Parathyroid adenoma (tissue), 2 donors: ENCODE results near the gene PLEKHM3.

Source experiments
- H2AFZ ChIP-seq: fragments of 300-600 bp; sonication (generic); one replicate; pipeline ENCODE4 v1.7.0; 2017; ENCODE audit warnings: antibody characterized with exemption, mild to moderate bottlenecking
- H3K27ac ChIP-seq: fragments of 300-600 bp; sonication (generic); one replicate; pipeline ENCODE4 v1.7.0; 2017
- H3K27me3 ChIP-seq: fragments of 300-600 bp; sonication (generic); one replicate; pipeline ENCODE4 v1.7.0; 2017; ENCODE audit warnings: low read length; ENCODE audit not compliant: control insufficient read depth, insufficient read depth
- H3K36me3 ChIP-seq: fragments of 300-600 bp; sonication (generic); one replicate; pipeline ENCODE4 v1.7.0; 2017; ENCODE audit warnings: low read length; ENCODE audit not compliant: control insufficient read depth, insufficient read depth
- H3K4me1 ChIP-seq: fragments of 300-600 bp; sonication (generic); one replicate; pipeline ENCODE4 v1.7.0; 2017; ENCODE audit warnings: control low read depth
- H3K4me2 ChIP-seq: fragments of 300-600 bp; sonication (generic); one replicate; pipeline ENCODE4 v1.7.0; 2017; ENCODE audit warnings: low read length
- H3K4me3 ChIP-seq: fragments of 300-600 bp; sonication (generic); one replicate; pipeline ENCODE4 v1.7.0; 2017; ENCODE audit warnings: low read depth, low read length
- H3K79me2 ChIP-seq: fragments of 300-600 bp; sonication (generic); one replicate; pipeline ENCODE4 v1.7.0; 2017; ENCODE audit warnings: control low read depth
- H3K9ac ChIP-seq: fragments of 300-600 bp; sonication (generic); one replicate; pipeline ENCODE4 v1.7.0; 2017; ENCODE audit warnings: mild to moderate bottlenecking
- H3K9me3 ChIP-seq: fragments of 300-600 bp; sonication (generic); one replicate; pipeline ENCODE4 v1.7.0; 2017; ENCODE audit warnings: low read length; ENCODE audit not compliant: control insufficient read depth
- CTCF ChIP-seq: fragments of 300-600 bp; sonication (generic); IDR thresholded peaks from one replicate; pipeline ENCODE4 v1.7.0; 2017; ENCODE audit warnings: antibody characterized with exemption, mild to moderate bottlenecking
- donor health status: primary hyperparathyroidism.

The PLEKHM3 gene

GRCh38 chr2:207876842-207877535 lies 148.3 kb downstream of the PLEKHM3 start:
- H3K9ac ChIP-seq = no peak overlapping the region
- no peaks in the 10 kb centered on the region for H3K79me2 ChIP-seq
- H3K4me1 ChIP-seq = peaks cover 8% of the 10 kb centered on the region
- TF ChIP-seq CTCF = no peak
- no peak overlapping the region for H3K27ac ChIP-seq
- no peak overlapping the region for H2AFZ ChIP-seq
- H3K36me3 ChIP-seq = no peaks in the 10 kb centered on the region
- no peaks in the 10 kb centered on the region for H3K9me3 ChIP-seq
- H3K27me3 ChIP-seq = no peaks in the 10 kb centered on the region
- H3K4me3 ChIP-seq = no peak overlapping the region
- no peak overlapping the region for H3K4me2 ChIP-seq

- Histone ChIP-seq H3K27me3 (no peaks in the 10 kb centered on the region), H2AFZ (no peak overlapping the region), H3K79me2 (no peaks in the 10 kb centered on the region), H3K27ac (no peak overlapping the region), H3K9ac (no peak overlapping the region), H3K4me2 (no peak overlapping the region), H3K9me3 (no peaks in the 10 kb centered on the region), H3K4me3 (no peak overlapping the region), H3K4me1 (peaks cover 8% of the 10 kb centered on the region), H3K36me3 (no peaks in the 10 kb centered on the region)
- no peak for TF ChIP-seq CTCF
These were observed 149.7 kb downstream of the PLEKHM3 start for GRCh38 chr2:207875473-207876212.

- H3K27me3 ChIP-seq = no peaks in the 10 kb centered on the region
- H3K9me3 ChIP-seq = no peaks in the 10 kb centered on the region
- H3K36me3 ChIP-seq = no peaks in the 10 kb centered on the region
- H3K4me3 ChIP-seq = no peak overlapping the region
- H3K9ac ChIP-seq = no peak overlapping the region
- H2AFZ ChIP-seq = no peak overlapping the region
- no peaks in the 10 kb centered on the region for H3K79me2 ChIP-seq
- H3K27ac ChIP-seq = no peak overlapping the region
- H3K4me1 ChIP-seq = peaks cover 5% of the 10 kb centered on the region
- TF ChIP-seq CTCF = no peak
- H3K4me2 ChIP-seq = no peak overlapping the region
These were observed 151.5 kb downstream of the PLEKHM3 start for GRCh38 chr2:207873794-207874193.

GRCh38 chr2:207871911-207872310 lies 153.4 kb downstream of the PLEKHM3 start:
- no peaks in the 10 kb centered on the region for H3K36me3 ChIP-seq
- H3K4me2 ChIP-seq = no peak overlapping the region
- no peak overlapping the region for H3K27ac ChIP-seq
- no peak overlapping the region for H3K4me3 ChIP-seq
- H3K9ac ChIP-seq = no peak overlapping the region
- H3K9me3 ChIP-seq = no peaks in the 10 kb centered on the region
- no peaks in the 10 kb centered on the region for H3K27me3 ChIP-seq
- TF ChIP-seq CTCF = no peak
- no peak overlapping the region for H2AFZ ChIP-seq
- H3K79me2 ChIP-seq = no peaks in the 10 kb centered on the region
- peaks cover 1% of the 10 kb centered on the region for H3K4me1 ChIP-seq

- Histone ChIP-seq H3K4me3 (no peak overlapping the region), H3K36me3 (no peaks in the 10 kb centered on the region), H2AFZ (no peak overlapping the region), H3K9ac (no peak overlapping the region), H3K27ac (no peak overlapping the region), H3K27me3 (no peaks in the 10 kb centered on the region), H3K4me1 (no peaks in the 10 kb centered on the region), H3K79me2 (no peaks in the 10 kb centered on the region), H3K9me3 (no peaks in the 10 kb centered on the region), H3K4me2 (no peak overlapping the region)
- TF ChIP-seq CTCF = no peak
These were observed 153.8 kb downstream of the PLEKHM3 start for GRCh38 chr2:207871506-207871905.
